Stimulated activated CD8-positive, alpha-beta memory T cell treated with anti-CD3 and anti-CD28 coated beads, Interleukin-7, amount 100 ng/mL, for 48 hours (primary cell): ENCODE results near the gene GREB1L.

Experiments
- DNase-seq, 2 donors: peaks; one replicate each; pipeline ENCODE4 v3.0.0-alpha.2; 2020; ENCODE audit warnings: low read depth in 1 of 2; ENCODE audit errors: extremely low read depth in 1 of 2

Gene GREB1L

GRCh38 chr18:21444465-21445212 is 202.6 kb downstream of the GREB1L start:
- DNase-seq = no peak

GRCh38 chr18:21448299-21448698 is 206.3 kb downstream of the GREB1L start:
- DNase-seq = no peak

- DNase-seq = no peak
Observed at GRCh38 chr18:21449367-21450290, 207.6 kb downstream of the GREB1L start.

GRCh38 chr18:21450503-21450902 is 208.5 kb downstream of the GREB1L start:
- DNase-seq = no peak

GRCh38 chr18:21450913-21451312 is 208.9 kb downstream of the GREB1L start:
- no peak for DNase-seq

GRCh38 chr18:21451851-21452250 is 209.8 kb downstream of the GREB1L start:
- no peak for DNase-seq

- DNase-seq = no peak
Observed at GRCh38 chr18:21452276-21452780, 210.3 kb downstream of the GREB1L start.

- no peak for DNase-seq
Observed at GRCh38 chr18:21452796-21453510, 210.9 kb downstream of the GREB1L start.

GRCh38 chr18:21453511-21453901 is 211.5 kb downstream of the GREB1L start:
- no peak for DNase-seq

GRCh38 chr18:21454725-21455124 is 212.7 kb downstream of the GREB1L start:
- DNase-seq = no peak

GRCh38 chr18:21456428-21457178 is 214.6 kb downstream of the GREB1L start:
- DNase-seq = no peak

- DNase-seq = no peak
Observed at GRCh38 chr18:21457179-21457535, 215.1 kb downstream of the GREB1L start.

GRCh38 chr18:21458310-21458709 is 216.3 kb downstream of the GREB1L start:
- DNase-seq = no peak

- DNase-seq = no peak
Observed at GRCh38 chr18:21458788-21459187, 216.8 kb downstream of the GREB1L start.

- DNase-seq = no peak
Observed at GRCh38 chr18:21459706-21460286, 217.8 kb downstream of the GREB1L start.

GRCh38 chr18:21461460-21461859 is 219.4 kb downstream of the GREB1L start:
- no peak for DNase-seq

- no peak for DNase-seq
Observed at GRCh38 chr18:21463718-21464117, 221.7 kb downstream of the GREB1L start.

- DNase-seq = no peak
Observed at GRCh38 chr18:21468514-21469164, 226.6 kb downstream of the GREB1L start.

GRCh38 chr18:21472741-21473140 is 230.7 kb downstream of the GREB1L start:
- no peak for DNase-seq

- no peak for DNase-seq
Observed at GRCh38 chr18:21474621-21475020, 232.6 kb downstream of the GREB1L start.
